HG03045 (cell line): ENCODE data around the gene ASTN2.

Experiments
- ATAC-seq: cut with Tn5 transposase; IDR thresholded peaks from one replicate; pipeline ENCODE4 v1.9.1; 2021; ENCODE audit warnings: mild to moderate bottlenecking, moderate library complexity; ENCODE audit not compliant: unreplicated experiment

ASTN2 gene

GRCh38 chr9:116379821-116380220, 1035.0 kb downstream of the ASTN2 start:
- ATAC-seq = no peak

- no peak for ATAC-seq
Observed at GRCh38 chr9:116378873-116379272, 1036.0 kb downstream of the ASTN2 start.

- no peak for ATAC-seq
Observed at GRCh38 chr9:116377179-116377798, 1037.6 kb downstream of the ASTN2 start.
